SK-N-SH treated with all-trans-retinoic acid at 6 μM for 48 hours (cell line): Measurements from ENCODE around the gene WWTR1.

Experiments
- ARNTL ChIP-seq: fragments of 450-650 bp; formaldehyde crosslinking; IDR thresholded peaks from 2 replicates; pipeline ENCODE4 v1.5.0; 2020; ENCODE audit warnings: low read depth, mild to moderate bottlenecking, moderate library complexity, borderline replicate concordance
- OSR1 ChIP-seq: fragments of 250-450 bp; sonication (Bioruptor Pico); IDR thresholded peaks from 2 replicates; pipeline ENCODE4 v1.8.0; 2022; ENCODE audit warnings: moderate library complexity, mild to moderate bottlenecking, inconsistent platforms
- PATZ1 ChIP-seq: fragments of 250-450 bp; sonication (Bioruptor Pico); IDR thresholded peaks from 2 replicates; pipeline ENCODE4 v1.8.0; 2020; ENCODE audit warnings: mild to moderate bottlenecking, moderate library complexity, borderline replicate concordance
- PPARA ChIP-seq: fragments of 250-450 bp; sonication (Bioruptor Pico); IDR thresholded peaks from 2 replicates; pipeline ENCODE4 v1.5.0; 2020; ENCODE audit warnings: mild to moderate bottlenecking, borderline replicate concordance
- RARB ChIP-seq: fragments of 250-450 bp; sonication (Bioruptor Pico); IDR thresholded peaks from 2 replicates; pipeline ENCODE4 v1.8.0; 2021; ENCODE audit warnings: mild to moderate bottlenecking, moderate library complexity
- ZFP3 ChIP-seq: fragments of 250-450 bp; sonication (Bioruptor Pico); IDR thresholded peaks from 2 replicates; pipeline ENCODE4 v1.5.0; 2020; ENCODE audit warnings: mild to moderate bottlenecking, moderate library complexity
- ZFP30 ChIP-seq: fragments of 450-650 bp; formaldehyde crosslinking; IDR thresholded peaks from 2 replicates; pipeline ENCODE4 v1.5.0; 2022; ENCODE audit warnings: mild to moderate bottlenecking, moderate library complexity
- ZNF70 ChIP-seq: fragments of 450-650 bp; formaldehyde crosslinking; IDR thresholded peaks from 2 replicates; pipeline ENCODE4 v1.5.0; 2020; ENCODE audit warnings: mild to moderate bottlenecking, moderate library complexity
- TF ChIP-seq, protein P1 (sequence below): fragments of 250-450 bp; sonication (Bioruptor Pico); IDR thresholded peaks from 2 replicates; pipeline ENCODE4 v1.5.1; 2020; ENCODE audit warnings: low read depth, mild to moderate bottlenecking, moderate library complexity

DNA sequence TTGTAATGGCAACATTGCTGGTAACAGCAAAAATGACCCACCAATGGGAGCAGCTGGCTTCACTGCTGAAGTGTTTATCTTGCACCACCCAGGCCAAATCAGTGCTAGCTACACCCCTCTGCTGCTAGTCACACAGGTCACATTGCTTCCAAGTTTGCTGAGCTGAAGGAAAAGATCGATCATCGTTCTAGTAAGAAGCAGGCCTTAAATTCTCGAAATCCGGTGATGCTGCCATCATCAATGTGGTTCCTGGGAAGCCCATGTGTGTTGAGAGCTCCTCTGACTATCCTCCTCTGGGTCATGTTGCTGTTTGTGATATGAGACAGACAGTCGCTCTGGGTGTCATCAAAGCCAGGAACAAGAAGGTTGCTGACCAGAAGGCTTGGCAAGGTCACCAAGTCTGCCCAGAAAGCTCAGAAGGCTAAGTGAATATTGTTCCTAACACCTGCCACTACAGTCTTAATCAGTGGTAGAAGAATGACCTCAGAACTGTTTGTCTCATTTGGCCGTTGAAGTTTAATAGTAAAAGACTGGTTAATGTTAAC is 162.2 kb downstream of the WWTR1 start:
- no peak for TF ChIP-seq RARB
- TF ChIP-seq ARNTL (CRISPR knock-in tag) = no peak
- TF ChIP-seq OSR1 (CRISPR knock-in tag) = no peak
- no peak for TF ChIP-seq PATZ1 (CRISPR knock-in tag)
- TF ChIP-seq ZFP30 = no peak
- TF ChIP-seq PPARA (CRISPR knock-in tag) = no peak
- TF ChIP-seq, protein P1, sequence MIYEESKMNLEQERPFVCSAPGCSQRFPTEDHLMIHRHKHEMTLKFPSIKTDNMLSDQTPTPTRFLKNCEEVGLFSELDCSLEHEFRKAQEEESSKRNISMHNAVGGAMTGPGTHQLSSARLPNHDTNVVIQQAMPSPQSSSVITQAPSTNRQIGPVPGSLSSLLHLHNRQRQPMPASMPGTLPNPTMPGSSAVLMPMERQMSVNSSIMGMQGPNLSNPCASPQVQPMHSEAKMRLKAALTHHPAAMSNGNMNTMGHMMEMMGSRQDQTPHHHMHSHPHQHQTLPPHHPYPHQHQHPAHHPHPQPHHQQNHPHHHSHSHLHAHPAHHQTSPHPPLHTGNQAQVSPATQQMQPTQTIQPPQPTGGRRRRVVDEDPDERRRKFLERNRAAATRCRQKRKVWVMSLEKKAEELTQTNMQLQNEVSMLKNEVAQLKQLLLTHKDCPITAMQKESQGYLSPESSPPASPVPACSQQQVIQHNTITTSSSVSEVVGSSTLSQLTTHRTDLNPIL = no peak
- TF ChIP-seq ZNF70 (CRISPR knock-in tag) = no peak
- no peak for TF ChIP-seq ZFP3 (CRISPR knock-in tag)
